Neural cell (in vitro differentiated cells): ENCODE data around the gene CDCP1.

Source experiments
- EP300 ChIP-seq: fragments of 450-650 bp; conservative IDR thresholded peaks from 2 replicates; pipeline ENCODE4 v1.6.1; 2014; ENCODE audit warnings: antibody characterized with exemption, mild to moderate bottlenecking, moderate library complexity; ENCODE audit not compliant: poor library complexity, severe bottlenecking
- EZH2 ChIP-seq: fragments of 200-600, 300-800 bp; shearing (Covaris generic), sonication (generic); IDR thresholded peaks from 2 replicates; pipeline ENCODE4 v1.6.1; 2014; ENCODE audit warnings: antibody characterized with exemption, low read length, borderline replicate concordance, mild to moderate bottlenecking; ENCODE audit not compliant: insufficient read depth, poor library complexity, severe bottlenecking
- MXI1 ChIP-seq: fragments of 450-650 bp; conservative IDR thresholded peaks from 2 replicates; pipeline ENCODE4 v1.6.1; 2014; ENCODE audit warnings: antibody characterized with exemption, mild to moderate bottlenecking; ENCODE audit not compliant: poor library complexity, severe bottlenecking
- POLR2AphosphoS5 ChIP-seq: IDR thresholded peaks from 2 replicates; pipeline ENCODE4 v1.6.1; 2012
- RAD21 ChIP-seq: fragments of 450-650 bp; conservative IDR thresholded peaks from 2 replicates; pipeline ENCODE4 v1.6.1; 2014; ENCODE audit warnings: antibody characterized with exemption, mild to moderate bottlenecking, moderate library complexity
- SMC3 ChIP-seq: fragments of 450-650 bp; conservative IDR thresholded peaks from 2 replicates; pipeline ENCODE4 v1.6.1; 2014; ENCODE audit warnings: antibody characterized with exemption, mild to moderate bottlenecking, moderate library complexity; ENCODE audit not compliant: poor library complexity
- TAF1 ChIP-seq: IDR thresholded peaks from 2 replicates; pipeline ENCODE4 v1.6.1; 2012; ENCODE audit warnings: low read depth
- TF ChIP-seq, protein P1 (sequence below): fragments of 450-650 bp; IDR thresholded peaks from 2 replicates; pipeline ENCODE4 v1.5.1; 2014; ENCODE audit warnings: antibody characterized with exemption, mild to moderate bottlenecking, moderate library complexity; ENCODE audit not compliant: poor library complexity, severe bottlenecking
- TF ChIP-seq, protein P2 (sequence below): IDR thresholded peaks from 2 replicates; pipeline ENCODE4 v1.6.1; 2012; ENCODE audit warnings: borderline replicate concordance

DNA sequence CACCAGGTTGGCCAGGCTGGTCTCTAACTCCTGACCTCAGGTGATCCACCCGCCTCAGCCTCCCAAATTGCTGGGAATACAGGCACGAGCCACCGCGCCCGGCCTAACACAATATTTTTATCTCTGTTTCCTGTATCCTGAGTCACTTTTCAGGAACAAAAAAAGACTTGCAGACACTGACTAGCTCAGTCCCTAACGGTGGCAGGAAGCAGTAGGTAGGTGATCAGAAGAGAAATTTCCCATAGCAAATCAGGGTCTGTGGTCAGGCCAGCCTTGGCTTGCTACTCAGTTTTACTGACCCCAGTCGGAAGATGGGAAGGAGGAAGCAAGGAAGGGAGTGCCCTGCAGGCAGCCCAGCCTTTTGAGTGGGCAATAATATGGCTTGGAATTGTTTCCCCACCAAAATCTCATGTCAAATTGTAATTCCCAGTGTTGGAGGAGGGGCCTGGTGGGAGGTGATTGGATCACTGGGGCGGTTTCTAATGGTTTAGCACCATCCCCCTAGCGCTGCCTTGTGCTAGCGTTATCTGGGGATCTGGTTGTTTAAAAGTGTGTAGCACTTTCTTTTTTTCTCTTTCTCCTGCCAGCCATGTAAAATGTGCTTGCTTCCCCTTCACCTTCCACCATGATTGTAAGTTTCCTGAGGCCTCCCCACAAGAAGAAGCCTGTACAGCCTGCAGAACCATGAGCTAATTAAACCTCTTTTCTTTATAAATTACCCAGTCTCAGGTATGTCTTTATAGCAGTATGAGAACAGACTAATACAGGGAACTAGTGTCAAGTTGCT lies 19.5 kb upstream of the CDCP1 start:
- TF ChIP-seq POLR2AphosphoS5 (no peak), SMC3 (no peak), EP300 (no peak), EZH2 (no peak), RAD21 (no peak), MXI1 (no peak), TAF1 (no peak)
- TF ChIP-seq, protein P1, sequence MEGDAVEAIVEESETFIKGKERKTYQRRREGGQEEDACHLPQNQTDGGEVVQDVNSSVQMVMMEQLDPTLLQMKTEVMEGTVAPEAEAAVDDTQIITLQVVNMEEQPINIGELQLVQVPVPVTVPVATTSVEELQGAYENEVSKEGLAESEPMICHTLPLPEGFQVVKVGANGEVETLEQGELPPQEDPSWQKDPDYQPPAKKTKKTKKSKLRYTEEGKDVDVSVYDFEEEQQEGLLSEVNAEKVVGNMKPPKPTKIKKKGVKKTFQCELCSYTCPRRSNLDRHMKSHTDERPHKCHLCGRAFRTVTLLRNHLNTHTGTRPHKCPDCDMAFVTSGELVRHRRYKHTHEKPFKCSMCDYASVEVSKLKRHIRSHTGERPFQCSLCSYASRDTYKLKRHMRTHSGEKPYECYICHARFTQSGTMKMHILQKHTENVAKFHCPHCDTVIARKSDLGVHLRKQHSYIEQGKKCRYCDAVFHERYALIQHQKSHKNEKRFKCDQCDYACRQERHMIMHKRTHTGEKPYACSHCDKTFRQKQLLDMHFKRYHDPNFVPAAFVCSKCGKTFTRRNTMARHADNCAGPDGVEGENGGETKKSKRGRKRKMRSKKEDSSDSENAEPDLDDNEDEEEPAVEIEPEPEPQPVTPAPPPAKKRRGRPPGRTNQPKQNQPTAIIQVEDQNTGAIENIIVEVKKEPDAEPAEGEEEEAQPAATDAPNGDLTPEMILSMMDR, result no peak
- TF ChIP-seq, protein P2, sequence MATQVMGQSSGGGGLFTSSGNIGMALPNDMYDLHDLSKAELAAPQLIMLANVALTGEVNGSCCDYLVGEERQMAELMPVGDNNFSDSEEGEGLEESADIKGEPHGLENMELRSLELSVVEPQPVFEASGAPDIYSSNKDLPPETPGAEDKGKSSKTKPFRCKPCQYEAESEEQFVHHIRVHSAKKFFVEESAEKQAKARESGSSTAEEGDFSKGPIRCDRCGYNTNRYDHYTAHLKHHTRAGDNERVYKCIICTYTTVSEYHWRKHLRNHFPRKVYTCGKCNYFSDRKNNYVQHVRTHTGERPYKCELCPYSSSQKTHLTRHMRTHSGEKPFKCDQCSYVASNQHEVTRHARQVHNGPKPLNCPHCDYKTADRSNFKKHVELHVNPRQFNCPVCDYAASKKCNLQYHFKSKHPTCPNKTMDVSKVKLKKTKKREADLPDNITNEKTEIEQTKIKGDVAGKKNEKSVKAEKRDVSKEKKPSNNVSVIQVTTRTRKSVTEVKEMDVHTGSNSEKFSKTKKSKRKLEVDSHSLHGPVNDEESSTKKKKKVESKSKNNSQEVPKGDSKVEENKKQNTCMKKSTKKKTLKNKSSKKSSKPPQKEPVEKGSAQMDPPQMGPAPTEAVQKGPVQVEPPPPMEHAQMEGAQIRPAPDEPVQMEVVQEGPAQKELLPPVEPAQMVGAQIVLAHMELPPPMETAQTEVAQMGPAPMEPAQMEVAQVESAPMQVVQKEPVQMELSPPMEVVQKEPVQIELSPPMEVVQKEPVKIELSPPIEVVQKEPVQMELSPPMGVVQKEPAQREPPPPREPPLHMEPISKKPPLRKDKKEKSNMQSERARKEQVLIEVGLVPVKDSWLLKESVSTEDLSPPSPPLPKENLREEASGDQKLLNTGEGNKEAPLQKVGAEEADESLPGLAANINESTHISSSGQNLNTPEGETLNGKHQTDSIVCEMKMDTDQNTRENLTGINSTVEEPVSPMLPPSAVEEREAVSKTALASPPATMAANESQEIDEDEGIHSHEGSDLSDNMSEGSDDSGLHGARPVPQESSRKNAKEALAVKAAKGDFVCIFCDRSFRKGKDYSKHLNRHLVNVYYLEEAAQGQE, result no peak
